Ovary (tissue), 9 donors: ENCODE data around the gene CD36. TPM values are rescaled to one million over a fixed set of nuclear protein-coding genes. Genes with fewer than 3 reads are reported as not detected.

Source experiments
- DNase-seq, 5 donors: peaks; one replicate each; pipeline ENCODE4 v3.0.0-alpha.2; 2019 to 2020
- H3K27ac ChIP-seq, 2 donors: fragments of 200-600 bp; one replicate each; pipeline versions ENCODE4 v1.5.1 to v1.8.0; 2019 to 2022
- H3K27me3 ChIP-seq: fragments of 200-600 bp; one replicate; pipeline ENCODE4 v1.8.0; 2022
- H3K36me3 ChIP-seq: fragments of 200-600 bp; sonication (generic); one replicate; pipeline ENCODE4 v1.5.1; 2019
- H3K4me1 ChIP-seq: one replicate; pipeline ENCODE4 v1.8.1; 2013; ENCODE audit warnings: mild to moderate bottlenecking, moderate library complexity; ENCODE audit not compliant: insufficient read depth
- H3K4me3 ChIP-seq: fragments of 200-600 bp; sonication (generic); one replicate; pipeline ENCODE4 v1.5.1; 2017
- H3K9me3 ChIP-seq, 2 donors: fragments of 200-600 bp in 1 of 2; sonication (generic) in 1 of 2; one replicate each; pipeline versions ENCODE4 v1.5.1 to v1.8.1; 2013 to 2019; ENCODE audit warnings: mild to moderate bottlenecking in 1 of 2, moderate library complexity in 1 of 2
- CTCF ChIP-seq, 3 donors: fragments of 450-650 bp in 2 of 3; fragments of 200-600 bp in 1 of 3; IDR thresholded peaks; one replicate each; pipeline versions ENCODE4 v1.5.1 to v1.8.0; 2016 to 2022; ENCODE audit warnings: antibody characterized with exemption in 3 of 3, mild to moderate bottlenecking in 1 of 3
- EP300 ChIP-seq: sonication (generic); formaldehyde crosslinking; IDR thresholded peaks from one replicate; pipeline ENCODE4 v1.6.1; 2017; ENCODE audit warnings: antibody characterized with exemption
- POLR2A ChIP-seq: fragments of 450-650 bp; IDR thresholded peaks from one replicate; pipeline ENCODE4 v1.6.1; 2017; ENCODE audit warnings: antibody characterized with exemption, mild to moderate bottlenecking, moderate library complexity
- WGBS, 3 donors: extraction: QIAGEN DNeasy Blood & Tissue Kit in 1 of 3; methylation state at CpG; one replicate each; pipeline versions ENCODE4 v1.1.5 to v1.1.7; 2013 to 2017; 5-methylcytosine and 5-hydroxymethylcytosine counted together
- intact Hi-C, 4 donors: fragments of 100-400 bp; cut with DNase I; formaldehyde crosslinking; loops; one replicate each; pipeline versions ENCODE4 v1.11.0 to v1.15.1; 2022 to 2023
- polyA plus RNA-seq, 2 donors: library from polyadenylated mRNA; stranded (reverse); fragments of 200-250 nt in 1 of 2; fragments of 350-450 nt in 1 of 2; fragmentation: Illumina TruSeq in 1 of 2; extraction: RNeasy Lipid Tissue Mini Kit (QIAGEN cat#74804) in 1 of 2; gene quantifications; one replicate each; pipeline ENCODE4 v1.2.3, GENCODE V29; 2013 to 2014
- total RNA-seq, 7 donors: library from RNA; depleted of rRNA in 2 of 7; stranded (reverse); fragments of >200 nt in 2 of 7; fragmentation: NEBNext Ultra II Directional in 3 of 7; extraction: Animal tissue kit (Norgen Biotek cat#: 25700) in 3 of 7; gene quantifications; one replicate each; pipeline versions ENCODE4 v1.1.0 to v1.2.4, GENCODE V29; 2016 to 2023
- donor health status: DM: no; HTN: no; CAD: no; lungs with moderate emphysema.
- donor health status: DM: no; HTN: no; CAD: no.
- donor health status: Bipolar disorder and iron deficiency.
- donor health status: DM: yes; HTN: yes; CAD: no.
- donor health status: DM: no; HTN: no; CAD: no.
- donor health status: DM: yes; HTN: yes; CAD: no.

CD36 gene
- total and polyA plus RNA-seq, 9 donors: 3.1 to 55.4 (median 9.1) TPM

- H3K36me3 ChIP-seq: no peaks in the 10 kb centered on the region
- no peaks in the 10 kb centered on the region for H3K27me3 ChIP-seq
- no peak overlapping the region for H3K4me3 ChIP-seq
- H3K27ac ChIP-seq: no peak overlapping the region
- intact Hi-C loops: no loop called here
- H3K4me1 ChIP-seq: no peaks in the 10 kb centered on the region
- no peak for DNase-seq
- TF ChIP-seq EP300 (no peak), CTCF (IDR thresholded peaks at IDR 0.05) (no peak), POLR2A (no peak)
- no peaks in the 10 kb centered on the region for H3K9me3 ChIP-seq
Measured at GRCh38 chr7:80681272-80681885, 42.9 kb downstream of the CD36 start.

- no peak for DNase-seq
- Histone ChIP-seq H3K4me1 (no peaks in the 10 kb centered on the region), H3K27me3 (no peaks in the 10 kb centered on the region), H3K9me3 (no peaks in the 10 kb centered on the region), H3K27ac (no peak overlapping the region), H3K36me3 (no peaks in the 10 kb centered on the region), H3K4me3 (no peak overlapping the region)
- intact Hi-C loops: no loop called here
- TF ChIP-seq EP300: no peak
- no peak for TF ChIP-seq CTCF (IDR thresholded peaks at IDR 0.05)
- no peak for TF ChIP-seq POLR2A
- WGBS, 3 donors: 88 to 93% (median 91%) methylated on average over 19 of the region's 19 CpGs
Measured at GRCh38 chr7:80682744-80683143, 44.3 kb downstream of the CD36 start.

- H3K27ac ChIP-seq: no peak overlapping the region
- no peak for TF ChIP-seq POLR2A
- no peak for TF ChIP-seq EP300
- TF ChIP-seq CTCF (IDR thresholded peaks at IDR 0.05): no peak
- no peak for DNase-seq
- intact Hi-C loops: no loop called here
- no peaks in the 10 kb centered on the region for H3K27me3 ChIP-seq
- no peaks in the 10 kb centered on the region for H3K4me1 ChIP-seq
- 92 to 96% (median 93%) methylated on average over 2 of the region's 2 CpGs for WGBS, 3 donors
- no peaks in the 10 kb centered on the region for H3K9me3 ChIP-seq
- no peaks in the 10 kb centered on the region for H3K36me3 ChIP-seq
- no peak overlapping the region for H3K4me3 ChIP-seq
Measured at GRCh38 chr7:80686576-80686975, 48.1 kb downstream of the CD36 start.

- no peaks in the 10 kb centered on the region for H3K4me1 ChIP-seq
- no peak overlapping the region for H3K27ac ChIP-seq
- intact Hi-C loops: loop anchor here in 3 of 4 donors (2.0 to 10.0 kb wide), 3 partner anchors 772 to 776 kb away; no protein-coding TSS in a partner anchor
- no peaks in the 10 kb centered on the region for H3K36me3 ChIP-seq
- H3K27me3 ChIP-seq: no peaks in the 10 kb centered on the region
- peak in 2 of 3 donors; percentile 70 for TF ChIP-seq CTCF (IDR thresholded peaks at IDR 0.05)
- no peak for TF ChIP-seq EP300
- DNase-seq: no peak
- 18 to 20% (median 19%) methylated on average over 5 of the region's 5 CpGs for WGBS, 3 donors
- no peaks in the 10 kb centered on the region for H3K9me3 ChIP-seq
- no peak overlapping the region for H3K4me3 ChIP-seq
Measured at GRCh38 chr7:80699045-80699638, 60.7 kb downstream of the CD36 start.
